Endothelial cell of umbilical vein (primary cell): ENCODE results near the gene MC4R. TPM values are rescaled to one million over a fixed set of nuclear protein-coding genes. Genes with fewer than 3 reads are reported as not detected.

Experiments used
- BruUV-seq: library from RNA; stranded (reverse); fragments of 400-500 nt; replicated peaks from 2 replicates; lab custom pipeline; 2021; lab: Mats Ljungman, UMichigan
- CTCF ChIA-PET: fragments of 300-600, 350-600 bp; sonication (Branson Sonifier 250); formaldehyde crosslinking; loops from one replicate; lab custom pipeline; 2021; ENCODE audit warnings: antibody characterized with exemption, inconsistent platforms; lab: Charles Lee
- POLR2A ChIA-PET: fragments of 300-600, 350-600 bp; sonication (Branson Sonifier 250); formaldehyde crosslinking; loops from one replicate; lab custom pipeline; 2021; ENCODE audit warnings: antibody characterized with exemption, inconsistent platforms; lab: Charles Lee
- DNase-seq: peaks from one replicate; pipeline ENCODE4 v3.0.0-alpha.2; 2011; ENCODE audit warnings: low read depth, low spot score
- FAIRE-seq: peaks from 2 replicates; lab custom pipeline; 2011; peaks lifted over from hg19 to GRCh38; lab: Jason Lieb, UNC
- H2AFZ ChIP-seq: 2 replicates; pipeline ENCODE4 v1.6.0; 2012; ENCODE audit warnings: low read depth, low read length, control low read depth, inconsistent platforms
- H3K27ac ChIP-seq: 2 replicates; pipeline ENCODE4 v1.5.1; 2011; ENCODE audit warnings: low read depth, mild to moderate bottlenecking, control low read depth, low read length, moderate library complexity; ENCODE audit not compliant: insufficient read depth
- H3K27me3 ChIP-seq, 2 experiments: 2 replicates each; pipeline versions ENCODE4 v1.6.0 to v1.6.1; 2011; ENCODE audit warnings: low read length in 2 of 2, mixed read lengths in 1 of 2; ENCODE audit not compliant: control insufficient read depth in 2 of 2, insufficient read depth in 2 of 2
- H3K36me3 ChIP-seq, 2 experiments: 2 replicates in 1 of 2; 3 replicates in 1 of 2; pipeline ENCODE4 v1.5.1; 2011; ENCODE audit warnings: low read length in 2 of 2, mild to moderate bottlenecking in 1 of 2, moderate library complexity in 1 of 2; ENCODE audit not compliant: control insufficient read depth in 2 of 2, insufficient read depth in 2 of 2; ENCODE audit errors: extremely low read depth in 1 of 2
- H3K4me1 ChIP-seq: 3 replicates; pipeline ENCODE4 v1.5.1; 2011; ENCODE audit warnings: mild to moderate bottlenecking, low read length; ENCODE audit not compliant: control insufficient read depth, insufficient read depth; ENCODE audit errors: extremely low read depth
- H3K4me2 ChIP-seq: 2 replicates; pipeline ENCODE4 v1.6.1; 2011; ENCODE audit warnings: low read length, control low read depth, mixed read lengths; ENCODE audit not compliant: insufficient read depth
- H3K4me3 ChIP-seq, 3 experiments: fragments of 200-600 bp in 1 of 3; sonication (generic), shearing (Covaris generic) in 1 of 3; replicated peaks in 1 of 3; 2 replicates each; pipeline ENCODE4 v1.5.1; 2011 to 2016; ENCODE audit warnings: control low read depth in 3 of 3, low read length in 3 of 3, mild to moderate bottlenecking in 2 of 3, inconsistent platforms in 1 of 3, low read depth in 1 of 3, moderate library complexity in 1 of 3; ENCODE audit not compliant: insufficient read depth in 1 of 3
- H3K79me2 ChIP-seq: 2 replicates; pipeline ENCODE4 v1.6.0; 2012; ENCODE audit warnings: low read length, inconsistent platforms; ENCODE audit not compliant: control insufficient read depth, insufficient read depth
- H3K9ac ChIP-seq: replicated peaks from 2 replicates; pipeline ENCODE3; 2011; ENCODE audit warnings: low read length, control low read depth; ENCODE audit not compliant: insufficient read depth; ENCODE audit errors: extremely low read depth
- H3K9me1 ChIP-seq: replicated peaks from 3 replicates; pipeline ENCODE4 v1.6.0; 2011; ENCODE audit warnings: mild to moderate bottlenecking, low read length; ENCODE audit not compliant: control insufficient read depth, insufficient read depth; ENCODE audit errors: extremely low read depth
- H3K9me3 ChIP-seq: replicated peaks from 2 replicates; pipeline ENCODE4 v1.5.1; 2012; ENCODE audit warnings: low read length, inconsistent platforms; ENCODE audit not compliant: control insufficient read depth, insufficient read depth
- H4K20me1 ChIP-seq: replicated peaks from 2 replicates; pipeline ENCODE3; 2011; ENCODE audit warnings: mild to moderate bottlenecking, low read length; ENCODE audit not compliant: control insufficient read depth, insufficient read depth; ENCODE audit errors: extremely low read depth
- CTCF ChIP-seq, 2 donors: IDR thresholded peaks; 1 replicate in 1 of 2; 2 replicates in 1 of 2; pipeline ENCODE4 v1.5.1; 2011; ENCODE audit warnings: low read length in 2 of 2, mild to moderate bottlenecking in 2 of 2, moderate library complexity in 2 of 2, control low read depth in 1 of 2, inconsistent platforms in 1 of 2, low read depth in 1 of 2; ENCODE audit not compliant: insufficient read depth in 1 of 2; ENCODE audit errors: extremely low read depth in 1 of 2
- EZH2 ChIP-seq: IDR thresholded peaks from 2 replicates; pipeline ENCODE4 v1.6.1; 2012; ENCODE audit warnings: borderline replicate concordance, low read depth, mild to moderate bottlenecking, moderate library complexity, low read length, inconsistent platforms; ENCODE audit not compliant: severe bottlenecking
- FOS ChIP-seq: IDR thresholded peaks from 2 replicates; pipeline ENCODE4 v1.6.1; 2011; ENCODE audit warnings: mild to moderate bottlenecking, low read length, moderate library complexity, borderline replicate concordance; ENCODE audit not compliant: insufficient read depth
- GATA2 ChIP-seq: IDR thresholded peaks from 2 replicates; pipeline ENCODE4 v1.7.0; 2011; ENCODE audit warnings: low read depth, mild to moderate bottlenecking, moderate library complexity, mixed read lengths, low read length; ENCODE audit not compliant: insufficient read length, insufficient read depth
- JUN ChIP-seq: IDR thresholded peaks from 2 replicates; pipeline ENCODE4 v1.6.1; 2011; ENCODE audit warnings: borderline replicate concordance, low read depth; ENCODE audit not compliant: insufficient read length, insufficient read depth
- MAX ChIP-seq: IDR thresholded peaks from 2 replicates; pipeline ENCODE4 v1.6.1; 2011; ENCODE audit not compliant: insufficient read depth, insufficient read length
- MYC ChIP-seq: IDR thresholded peaks from one replicate; pipeline ENCODE4 v1.6.1; 2011; ENCODE audit warnings: mild to moderate bottlenecking, low read depth, low read length
- POLR2A ChIP-seq: IDR thresholded peaks from 2 replicates; pipeline ENCODE4 v1.6.1; 2012; ENCODE audit warnings: low read depth, mild to moderate bottlenecking, control low read depth, low read length
- POLR2AphosphoS5 ChIP-seq: IDR thresholded peaks from 2 replicates; pipeline ENCODE4 v1.6.1; 2012; ENCODE audit warnings: low read depth, mild to moderate bottlenecking, control low read depth, low read length, moderate library complexity; ENCODE audit not compliant: insufficient read depth
- dilution Hi-C: fragments of 300-500 bp; cut with MboI; formaldehyde crosslinking; loops from one replicate; pipeline ENCODE4 v1.15.0; 2019; ENCODE audit warnings: low sequenced_read_pairs; ENCODE audit not compliant: extremely low pct_ligation_motif_present
- intact Hi-C: fragments of 100-400 bp; cut with micrococcal nuclease; formaldehyde crosslinking; loops from one replicate; pipeline ENCODE4 v1.10.0; 2022
- polyA plus RNA-seq, 4 experiments: library from polyadenylated mRNA; depleted of rRNA in 3 of 4; stranded (reverse) in 3 of 4; unstranded in 1 of 4; fragments of >200 nt; gene quantifications; 2 replicates each; pipeline versions ENCODE4 v1.2.1 to v1.2.3, GENCODE V29; 2011 to 2012; ENCODE audit warnings: missing spikeins in 1 of 4
- total RNA-seq: library from RNA; stranded (reverse); gene quantifications from 2 replicates; pipeline ENCODE4 v1.2.3, GENCODE V29; 2021

The MC4R gene
- total and polyA plus RNA-seq, 2 donors (not counting 3 experiments of a cell fraction or from before 2014, with no cell fraction given), result not detected

DNA sequence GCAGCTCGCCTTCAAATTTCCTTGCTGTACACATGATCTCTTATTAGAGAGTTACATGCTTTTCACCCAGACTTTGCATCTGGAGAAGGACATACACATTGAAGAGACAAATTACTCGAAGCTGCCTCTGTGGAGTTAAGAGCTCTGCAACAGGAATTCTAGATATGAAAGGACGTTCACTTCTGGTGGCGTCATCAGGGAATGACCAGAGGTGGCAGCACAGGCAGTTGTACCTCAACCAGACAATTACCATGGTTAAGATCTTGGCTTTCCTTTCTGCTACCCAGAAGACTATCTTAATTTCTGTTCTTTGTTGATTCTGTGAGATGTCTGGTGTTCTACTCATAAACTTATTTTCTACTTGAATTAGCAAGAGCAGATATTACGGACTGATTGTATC lies 39.1 kb upstream of the MC4R start:
- ChIA-PET POLR2A (no interaction called here), CTCF (no interaction called here)
- TF ChIP-seq POLR2A (no peak), GATA2 (no peak), MAX (no peak)
- BruUV-seq, result no TSS peak
- Histone ChIP-seq H4K20me1 (no peaks in the 10 kb centered on the region), H3K36me3 (no peaks in the 10 kb centered on the region), H3K4me1 (no peaks in the 10 kb centered on the region), H3K9me1 (no peaks in the 10 kb centered on the region), H3K4me2 (no peak overlapping the region), H3K27ac (no peak overlapping the region), H3K79me2 (no peaks in the 10 kb centered on the region), H3K9ac (no peak overlapping the region), H3K9me3 (no peaks in the 10 kb centered on the region), H3K27me3 (no peaks in the 10 kb centered on the region), H2AFZ (no peak overlapping the region), H3K4me3 (no peak overlapping the region)
- intact Hi-C loops (no loop called here), dilution Hi-C loops (no loop called here)
- FAIRE-seq, result no peak
- no peak for DNase-seq

GRCh38 chr18:60406721-60407120 lies 34.1 kb upstream of the MC4R start:
- Histone ChIP-seq H3K79me2 (no peaks in the 10 kb centered on the region), H3K4me3 (no peak overlapping the region), H4K20me1 (no peaks in the 10 kb centered on the region), H3K27me3 (no peaks in the 10 kb centered on the region), H3K9me3 (peaks cover 2% of the 10 kb centered on the region), H3K9me1 (no peaks in the 10 kb centered on the region), H3K9ac (no peak overlapping the region), H3K36me3 (no peaks in the 10 kb centered on the region), H3K27ac (no peak overlapping the region), H3K4me1 (no peaks in the 10 kb centered on the region), H2AFZ (no peak overlapping the region), H3K4me2 (no peak overlapping the region)
- TF ChIP-seq POLR2AphosphoS5 (no peak), MAX (no peak), JUN (no peak), POLR2A (no peak), MYC (no peak), GATA2 (no peak), CTCF (IDR thresholded peaks at IDR 0.05; ENCODE audit: extremely low read depth in 1 of 2, insufficient read depth in 1 of 2, low read depth in 1 of 2, low read length in 2 of 2) (no peak), EZH2 (no peak), FOS (no peak)
- intact Hi-C loops, result no loop called here
- DNase-seq, result no peak
- BruUV-seq, result no TSS peak
- FAIRE-seq, result no peak
- dilution Hi-C loops, result no loop called here
- POLR2A ChIA-PET, result no interaction called here
- CTCF ChIA-PET, result no interaction called here
